Measurements from ENCODE around the gene PNMT. TPM values are rescaled to one million over a fixed set of nuclear protein-coding genes. Genes with fewer than 3 reads are reported as not detected.

Gene PNMT
- total RNA-seq, 4 donors from 2014 or later, result 0.53 to 1.6 (median 1.1) TPM

DNA sequence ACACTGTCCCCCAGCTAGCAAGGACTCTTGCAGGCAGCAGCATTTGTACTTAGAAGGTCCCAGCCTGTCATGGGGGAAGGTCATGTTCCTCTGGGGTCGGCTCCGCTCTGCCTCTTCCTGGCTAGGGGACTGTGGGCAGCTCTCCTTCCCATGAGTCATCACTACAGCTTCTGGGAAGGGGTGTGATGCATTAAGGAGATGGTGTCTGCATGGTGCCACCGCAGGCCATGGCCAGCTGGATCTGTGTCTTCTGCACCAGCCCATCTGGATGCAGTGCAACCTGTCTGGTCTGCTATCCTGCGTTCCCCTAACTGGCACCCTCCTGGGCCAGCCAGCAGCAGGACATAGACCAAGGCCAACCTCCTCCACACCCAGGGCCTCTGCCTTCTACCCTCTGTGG, 25.0 kb upstream of the PNMT start:
- H3K9me3 ChIP-seq, result no peaks in the 10 kb centered on the region
- H3K4me1 ChIP-seq, result peaks cover 57% of the 10 kb centered on the region
- no peak for TF ChIP-seq POLR2AphosphoS5 (IDR thresholded peaks at IDR 0.05)
- TF ChIP-seq POLR2A (IDR thresholded peaks at IDR 0.05), result no peak
- no peak for TF ChIP-seq EP300 (IDR thresholded peaks at IDR 0.05)
- TF ChIP-seq, protein P1, sequence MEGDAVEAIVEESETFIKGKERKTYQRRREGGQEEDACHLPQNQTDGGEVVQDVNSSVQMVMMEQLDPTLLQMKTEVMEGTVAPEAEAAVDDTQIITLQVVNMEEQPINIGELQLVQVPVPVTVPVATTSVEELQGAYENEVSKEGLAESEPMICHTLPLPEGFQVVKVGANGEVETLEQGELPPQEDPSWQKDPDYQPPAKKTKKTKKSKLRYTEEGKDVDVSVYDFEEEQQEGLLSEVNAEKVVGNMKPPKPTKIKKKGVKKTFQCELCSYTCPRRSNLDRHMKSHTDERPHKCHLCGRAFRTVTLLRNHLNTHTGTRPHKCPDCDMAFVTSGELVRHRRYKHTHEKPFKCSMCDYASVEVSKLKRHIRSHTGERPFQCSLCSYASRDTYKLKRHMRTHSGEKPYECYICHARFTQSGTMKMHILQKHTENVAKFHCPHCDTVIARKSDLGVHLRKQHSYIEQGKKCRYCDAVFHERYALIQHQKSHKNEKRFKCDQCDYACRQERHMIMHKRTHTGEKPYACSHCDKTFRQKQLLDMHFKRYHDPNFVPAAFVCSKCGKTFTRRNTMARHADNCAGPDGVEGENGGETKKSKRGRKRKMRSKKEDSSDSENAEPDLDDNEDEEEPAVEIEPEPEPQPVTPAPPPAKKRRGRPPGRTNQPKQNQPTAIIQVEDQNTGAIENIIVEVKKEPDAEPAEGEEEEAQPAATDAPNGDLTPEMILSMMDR (IDR thresholded peaks at IDR 0.05), result no peak
- WGBS, result 49% methylated on average over 4 of the region's 4 CpGs
- H3K27me3 ChIP-seq, result no peaks in the 10 kb centered on the region
- H3K27ac ChIP-seq, result no peak overlapping the region
- no peak overlapping the region for H3K4me3 ChIP-seq
- no peak for DNase-seq (ENCODE audit: low spot score in 2 of 2)
- H3K36me3 ChIP-seq, result no peaks in the 10 kb centered on the region

DNA sequence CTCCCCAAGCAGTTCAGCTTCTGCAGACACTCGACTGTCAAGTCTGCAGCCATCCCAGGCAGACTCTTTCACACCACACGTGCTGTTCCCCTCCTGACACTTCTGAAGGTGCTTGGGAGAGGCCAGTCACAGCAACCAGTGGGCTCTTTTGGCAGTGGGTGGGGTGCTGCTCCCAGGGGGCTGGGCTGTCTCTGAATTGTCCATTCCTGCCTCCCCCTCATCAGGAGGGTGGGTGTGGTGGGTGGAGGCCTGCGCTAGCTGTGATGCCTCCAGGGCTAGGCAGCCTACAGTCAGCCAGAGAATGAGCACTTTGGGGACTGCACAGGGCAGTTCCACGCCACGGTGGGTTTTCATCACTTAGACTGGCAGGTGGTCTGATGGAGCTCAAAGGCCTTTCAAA, 21.0 kb upstream of the PNMT start:
- peaks cover 31% of the 10 kb centered on the region for H3K4me1 ChIP-seq
- TF ChIP-seq POLR2AphosphoS5 (IDR thresholded peaks at IDR 0.05) (no peak), EP300 (IDR thresholded peaks at IDR 0.05) (no peak), POLR2A (IDR thresholded peaks at IDR 0.05) (no peak)
- TF ChIP-seq, protein P1 (IDR thresholded peaks at IDR 0.05), result no peak
- WGBS, result 58% methylated on average over 4 of the region's 5 CpGs
- no peak for DNase-seq (ENCODE audit: low spot score in 2 of 2)
- no peaks in the 10 kb centered on the region for H3K27me3 ChIP-seq
- H3K9me3 ChIP-seq, result no peaks in the 10 kb centered on the region
- H3K27ac ChIP-seq, result no peak overlapping the region
- H3K4me3 ChIP-seq, result no peak overlapping the region
- H3K36me3 ChIP-seq, result no peaks in the 10 kb centered on the region

DNA sequence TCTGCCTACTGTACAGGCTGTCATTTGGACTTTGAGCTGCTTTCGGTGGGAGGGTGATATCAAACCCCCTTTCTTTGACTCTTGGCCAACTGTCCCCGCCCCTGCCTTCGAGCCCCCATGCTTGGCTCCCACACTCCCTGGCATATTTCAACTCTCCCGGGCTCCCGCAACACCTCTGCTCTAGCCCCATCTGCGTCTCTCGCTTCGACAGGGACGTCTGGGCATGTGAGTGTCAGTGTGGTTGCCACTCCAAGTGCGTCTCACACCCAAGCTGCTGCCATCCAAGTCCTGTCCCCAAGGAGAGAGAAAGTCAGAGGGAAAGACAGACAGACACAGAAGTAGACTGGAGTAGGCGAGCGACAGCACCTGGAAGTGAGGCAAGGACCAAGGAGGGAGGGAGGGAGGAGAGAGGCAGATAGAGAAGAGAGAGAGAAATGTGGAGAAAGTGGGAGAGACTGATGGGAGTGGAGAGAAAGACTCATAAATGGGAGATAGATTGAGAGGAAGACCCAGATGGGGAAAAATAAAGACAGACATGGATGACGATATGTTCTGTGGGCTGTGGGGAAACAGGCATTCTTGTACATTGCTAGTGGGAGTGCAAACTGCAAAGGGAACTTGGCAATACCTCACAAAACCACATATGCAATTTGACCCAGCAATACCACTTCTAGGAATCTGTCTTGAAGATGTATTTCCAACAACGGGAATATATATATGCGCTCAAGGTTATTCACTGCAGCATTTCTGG, 19.5 kb upstream of the PNMT start:
- H3K4me1 ChIP-seq, result peaks cover 27% of the 10 kb centered on the region
- WGBS, result 77% methylated on average over 15 of the region's 15 CpGs
- H3K27ac ChIP-seq, result no peak overlapping the region
- no peaks in the 10 kb centered on the region for H3K9me3 ChIP-seq
- no peak for TF ChIP-seq POLR2A (IDR thresholded peaks at IDR 0.05)
- TF ChIP-seq POLR2AphosphoS5 (IDR thresholded peaks at IDR 0.05), result no peak
- TF ChIP-seq EP300 (IDR thresholded peaks at IDR 0.05), result no peak
- TF ChIP-seq, protein P1 (IDR thresholded peaks at IDR 0.05), result no peak
- H3K27me3 ChIP-seq, result no peaks in the 10 kb centered on the region
- H3K36me3 ChIP-seq, result no peaks in the 10 kb centered on the region
- DNase-seq (ENCODE audit: low spot score in 2 of 2), result no peak
- no peak overlapping the region for H3K4me3 ChIP-seq

DNA sequence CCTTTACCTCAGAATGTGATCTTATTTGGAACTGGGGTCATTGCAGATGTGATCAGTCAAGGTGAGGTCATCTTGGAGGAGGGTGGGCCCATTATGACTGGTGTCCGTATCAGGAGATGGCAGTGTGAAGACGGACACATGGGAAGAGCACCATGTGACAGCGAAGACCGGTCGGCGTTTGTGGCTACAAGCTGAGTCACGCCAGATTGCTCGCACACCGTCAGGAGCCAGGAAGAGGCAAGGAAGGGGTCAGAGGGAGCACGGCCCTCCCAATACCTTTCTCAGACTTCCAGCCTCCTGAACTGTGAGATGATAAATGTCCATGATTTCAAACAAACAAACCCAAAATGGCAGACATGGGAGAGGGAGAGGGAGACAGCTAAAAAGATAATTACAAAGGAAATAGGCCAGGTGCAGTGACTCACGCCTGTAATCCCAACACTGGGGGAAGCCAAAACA, 18.1 kb upstream of the PNMT start:
- Histone ChIP-seq H3K4me1 (peaks cover 25% of the 10 kb centered on the region), H3K27me3 (no peaks in the 10 kb centered on the region), H3K27ac (no peak overlapping the region), H3K9me3 (no peaks in the 10 kb centered on the region), H3K4me3 (no peak overlapping the region), H3K36me3 (peaks cover 4% of the 10 kb centered on the region)
- DNase-seq (ENCODE audit: low spot score in 2 of 2), result no peak
- WGBS, result 84% methylated on average over 11 of the region's 11 CpGs
- TF ChIP-seq EP300 (IDR thresholded peaks at IDR 0.05) (no peak), POLR2AphosphoS5 (IDR thresholded peaks at IDR 0.05) (no peak), POLR2A (IDR thresholded peaks at IDR 0.05) (no peak)
- TF ChIP-seq, protein P1 (IDR thresholded peaks at IDR 0.05), result no peak

DNA sequence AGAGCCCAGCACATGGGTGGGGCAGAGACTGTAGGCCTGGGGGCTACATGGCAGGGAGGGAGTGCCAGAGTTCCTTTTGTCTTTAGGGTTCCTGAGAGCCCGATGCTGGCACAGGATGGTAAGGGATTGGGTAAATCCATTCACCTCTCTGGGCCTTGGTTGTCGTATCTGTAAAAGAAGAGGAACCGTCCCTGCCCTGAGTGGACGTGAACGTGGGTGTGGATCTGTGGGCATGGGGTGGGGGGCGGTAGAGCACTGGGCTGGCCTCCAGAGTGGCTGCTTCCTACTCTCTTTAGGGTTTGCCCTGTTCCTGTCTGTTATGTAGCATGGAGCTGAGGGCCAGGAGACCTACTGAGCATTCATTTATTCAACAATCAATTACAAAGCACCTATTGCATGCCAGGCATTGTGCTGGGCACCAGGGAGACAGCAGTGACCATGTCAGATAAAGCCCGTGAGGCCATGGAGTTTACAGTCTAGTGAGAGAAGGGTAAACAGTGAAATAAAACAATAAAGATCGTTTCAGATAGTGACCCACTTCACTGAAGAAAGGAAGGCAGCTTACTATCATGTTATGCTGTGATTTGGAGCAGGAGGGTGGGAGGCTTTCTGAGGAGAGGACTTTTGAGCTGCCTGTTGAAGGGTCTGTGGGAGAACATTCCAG, 16.2 kb upstream of the PNMT start:
- H3K9me3 ChIP-seq, result no peaks in the 10 kb centered on the region
- H3K27ac ChIP-seq, result no peak overlapping the region
- peaks cover 25% of the 10 kb centered on the region for H3K4me1 ChIP-seq
- WGBS, result 61% methylated on average over 8 of the region's 8 CpGs
- DNase-seq (ENCODE audit: low spot score in 2 of 2), result no peak
- peaks cover 18% of the 10 kb centered on the region for H3K36me3 ChIP-seq
- TF ChIP-seq EP300 (IDR thresholded peaks at IDR 0.05) (no peak), POLR2AphosphoS5 (IDR thresholded peaks at IDR 0.05) (no peak), POLR2A (IDR thresholded peaks at IDR 0.05) (no peak)
- TF ChIP-seq, protein P1 (IDR thresholded peaks at IDR 0.05), result no peak
- no peaks in the 10 kb centered on the region for H3K27me3 ChIP-seq
- no peak overlapping the region for H3K4me3 ChIP-seq
